DOHH2 (cell line): ENCODE measurements around the gene ZIC1.

Experiments used
- EZH2phosphoT487 ChIP-seq: fragments of 200-600 bp; sonication (generic); IDR thresholded peaks from 2 replicates; pipeline ENCODE4 v1.6.1; 2017; ENCODE audit warnings: borderline replicate concordance, mild to moderate bottlenecking, antibody characterized with exemption, low read length, moderate library complexity, mixed read lengths
- TF ChIP-seq, protein P1 (sequence below): fragments of 200-600 bp; sonication (generic); IDR thresholded peaks from one replicate; pipeline ENCODE4 v1.5.1; 2014; ENCODE audit warnings: antibody characterized with exemption, mild to moderate bottlenecking, low read depth, low read length; ENCODE audit not compliant: poor library complexity, severe bottlenecking

DNA sequence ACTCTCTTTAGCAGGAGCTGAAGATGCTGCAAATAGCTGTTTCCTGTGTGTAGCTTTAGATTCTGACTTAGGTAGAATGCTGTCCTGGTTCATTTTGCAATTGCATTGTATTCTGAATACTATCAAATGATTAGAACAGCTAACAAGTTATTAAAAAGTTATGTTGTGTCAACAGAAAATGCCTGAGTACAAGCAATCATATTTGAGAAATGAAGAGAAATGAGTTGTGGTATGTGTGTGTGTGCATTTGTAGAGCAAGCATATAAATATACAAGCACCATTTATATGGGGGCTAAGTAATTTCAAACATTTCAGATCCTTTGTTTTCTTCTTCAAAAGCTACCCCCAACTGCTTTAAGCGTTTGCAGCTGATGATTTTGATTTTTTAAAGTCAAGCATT is 7.8 kb downstream of the ZIC1 start:
- TF ChIP-seq, protein P1, sequence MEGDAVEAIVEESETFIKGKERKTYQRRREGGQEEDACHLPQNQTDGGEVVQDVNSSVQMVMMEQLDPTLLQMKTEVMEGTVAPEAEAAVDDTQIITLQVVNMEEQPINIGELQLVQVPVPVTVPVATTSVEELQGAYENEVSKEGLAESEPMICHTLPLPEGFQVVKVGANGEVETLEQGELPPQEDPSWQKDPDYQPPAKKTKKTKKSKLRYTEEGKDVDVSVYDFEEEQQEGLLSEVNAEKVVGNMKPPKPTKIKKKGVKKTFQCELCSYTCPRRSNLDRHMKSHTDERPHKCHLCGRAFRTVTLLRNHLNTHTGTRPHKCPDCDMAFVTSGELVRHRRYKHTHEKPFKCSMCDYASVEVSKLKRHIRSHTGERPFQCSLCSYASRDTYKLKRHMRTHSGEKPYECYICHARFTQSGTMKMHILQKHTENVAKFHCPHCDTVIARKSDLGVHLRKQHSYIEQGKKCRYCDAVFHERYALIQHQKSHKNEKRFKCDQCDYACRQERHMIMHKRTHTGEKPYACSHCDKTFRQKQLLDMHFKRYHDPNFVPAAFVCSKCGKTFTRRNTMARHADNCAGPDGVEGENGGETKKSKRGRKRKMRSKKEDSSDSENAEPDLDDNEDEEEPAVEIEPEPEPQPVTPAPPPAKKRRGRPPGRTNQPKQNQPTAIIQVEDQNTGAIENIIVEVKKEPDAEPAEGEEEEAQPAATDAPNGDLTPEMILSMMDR: no peak
- no peak for TF ChIP-seq EZH2phosphoT487
